ELR (cell line): Measurements from ENCODE around the gene NLRC5.
A peak's percentile ranks its signal among the peaks of the same experiment; 100 is the strongest.
"Not testable (repeated sequence)": the region's sequence is repeated elsewhere in the genome, so short reads cannot be mapped to it uniquely, and the experiment has no call there.

Experiments
- DNase-seq: peaks from one replicate; pipeline ENCODE4 v3.0.0-alpha.2; 2015; ENCODE audit warnings: low read depth

NLRC5 gene

GRCh38 chr16:57100445-57100844, 111.1 kb downstream of the NLRC5 start:
- DNase-seq: no peak

GRCh38 chr16:57102888-57103851, 113.8 kb downstream of the NLRC5 start:
- DNase-seq: no peak

- no peak for DNase-seq
Observed at GRCh38 chr16:57104706-57105105, 115.3 kb downstream of the NLRC5 start.

- DNase-seq: no peak
Observed at GRCh38 chr16:57105184-57105583, 115.8 kb downstream of the NLRC5 start.

GRCh38 chr16:57106767-57107166, 117.4 kb downstream of the NLRC5 start:
- DNase-seq: peak; percentile 53

GRCh38 chr16:57107321-57107922, 118.1 kb downstream of the NLRC5 start:
- DNase-seq: no peak

GRCh38 chr16:57108432-57108831, 119.1 kb downstream of the NLRC5 start:
- no peak for DNase-seq

GRCh38 chr16:57109259-57110105, 120.1 kb downstream of the NLRC5 start:
- not testable (repeated sequence) for DNase-seq

- no peak for DNase-seq
Observed at GRCh38 chr16:57110937-57111336, 121.6 kb downstream of the NLRC5 start.

GRCh38 chr16:57111420-57111819, 122.1 kb downstream of the NLRC5 start:
- no peak for DNase-seq

GRCh38 chr16:57112403-57113041, 123.2 kb downstream of the NLRC5 start:
- DNase-seq: no peak

GRCh38 chr16:57113042-57113453, 123.7 kb downstream of the NLRC5 start:
- DNase-seq: peak; percentile 40

GRCh38 chr16:57113664-57114063, 124.3 kb downstream of the NLRC5 start:
- DNase-seq: no peak

- DNase-seq: no peak
Observed at GRCh38 chr16:57115168-57115513, 125.8 kb downstream of the NLRC5 start.

- no peak for DNase-seq
Observed at GRCh38 chr16:57115514-57116182, 126.3 kb downstream of the NLRC5 start.

- peak; percentile 56 for DNase-seq
Observed at GRCh38 chr16:57118461-57119084, 129.2 kb downstream of the NLRC5 start.

GRCh38 chr16:57123216-57123973, 134.0 kb downstream of the NLRC5 start:
- DNase-seq: peak; percentile 30

- no peak for DNase-seq
Observed at GRCh38 chr16:57123974-57124674, 134.8 kb downstream of the NLRC5 start.

GRCh38 chr16:57125376-57125775, 136.0 kb downstream of the NLRC5 start:
- no peak for DNase-seq

- no peak for DNase-seq
Observed at GRCh38 chr16:57125969-57126368, 136.6 kb downstream of the NLRC5 start.
